Stomach smooth muscle (tissue), 2 donors: Measurements from ENCODE around the gene HEBP1.
"Not testable (repeated sequence)": the region's sequence is repeated elsewhere in the genome, so short reads cannot be mapped to it uniquely, and the experiment has no call there.

Experiments used
- H3K27ac ChIP-seq: one replicate; pipeline ENCODE4 v1.7.0; 2013; ENCODE audit warnings: mild to moderate bottlenecking, low read length, inconsistent platforms
- H3K27me3 ChIP-seq, 2 donors: one replicate each; pipeline ENCODE4 v1.7.0; 2013; ENCODE audit warnings: low read length in 2 of 2; ENCODE audit not compliant: insufficient read depth in 2 of 2, control insufficient read depth in 1 of 2
- H3K36me3 ChIP-seq, 2 donors: one replicate each; pipeline ENCODE4 v1.7.0; 2013; ENCODE audit warnings: low read length in 2 of 2; ENCODE audit not compliant: control insufficient read depth in 2 of 2, insufficient read depth in 2 of 2
- H3K4me1 ChIP-seq: one replicate; pipeline ENCODE4 v1.7.0; 2013; ENCODE audit warnings: low read length; ENCODE audit not compliant: control insufficient read depth, insufficient read depth
- H3K4me3 ChIP-seq, 2 donors: one replicate each; pipeline ENCODE4 v1.7.0; 2013; ENCODE audit warnings: low read length in 2 of 2
- H3K9ac ChIP-seq, 2 donors: one replicate each; pipeline ENCODE4 v1.7.0; 2013; ENCODE audit warnings: low read length in 2 of 2, mild to moderate bottlenecking in 1 of 2
- H3K9me3 ChIP-seq, 2 donors: one replicate each; pipeline ENCODE4 v1.7.0; 2013; ENCODE audit warnings: low read length in 2 of 2; ENCODE audit not compliant: control insufficient read depth in 2 of 2
- donor health status: healthy.
- donor health status: Pancreatic carcinoma.

HEBP1 gene

DNA sequence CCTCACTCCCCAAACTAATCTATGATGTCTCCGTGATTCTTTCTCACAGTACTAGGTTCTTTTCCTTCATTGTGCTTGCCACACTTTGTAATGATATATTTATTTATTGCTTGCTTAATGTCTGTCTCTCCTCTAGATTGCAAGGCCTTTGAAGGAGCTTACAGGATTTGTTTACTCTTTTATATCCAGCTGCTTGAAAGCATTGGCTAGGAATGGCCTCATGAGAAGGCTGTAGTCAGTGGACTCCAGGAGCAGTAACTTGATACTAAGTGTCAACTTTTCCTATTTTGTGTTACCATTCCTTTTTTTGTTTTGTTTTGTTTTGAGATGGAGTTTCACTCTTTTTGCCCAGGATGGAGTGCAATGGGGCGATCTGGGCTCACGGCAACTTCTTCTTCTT, 36.8 kb upstream of the HEBP1 start:
- Histone ChIP-seq H3K27ac (no peak overlapping the region), H3K4me1 (no peaks in the 10 kb centered on the region), H3K36me3 (no peaks in the 10 kb centered on the region), H3K9me3 (no peaks in the 10 kb centered on the region), H3K9ac (no peak overlapping the region), H3K27me3 (no peaks in the 10 kb centered on the region), H3K4me3 (no peak overlapping the region)

GRCh38 chr12:13035335-13035734, 35.3 kb upstream of the HEBP1 start:
- H3K36me3 ChIP-seq, H3K4me3 ChIP-seq, H3K9ac ChIP-seq, H3K9me3 ChIP-seq, H3K27me3 ChIP-seq, H3K27ac ChIP-seq, H3K4me1 ChIP-seq: not testable (repeated sequence)

GRCh38 chr12:13033476-13033875, 33.4 kb upstream of the HEBP1 start:
- H3K9ac ChIP-seq, result no peak overlapping the region
- no peak overlapping the region for H3K4me3 ChIP-seq
- no peaks in the 10 kb centered on the region for H3K36me3 ChIP-seq
- no peak overlapping the region for H3K27ac ChIP-seq
- H3K27me3 ChIP-seq, result no peaks in the 10 kb centered on the region
- H3K9me3 ChIP-seq, result no peaks in the 10 kb centered on the region
- no peaks in the 10 kb centered on the region for H3K4me1 ChIP-seq

GRCh38 chr12:13032164-13032563, 32.1 kb upstream of the HEBP1 start:
- Histone ChIP-seq H3K36me3 (no peaks in the 10 kb centered on the region), H3K4me3 (no peak overlapping the region), H3K27me3 (no peaks in the 10 kb centered on the region), H3K4me1 (no peaks in the 10 kb centered on the region), H3K9me3 (no peaks in the 10 kb centered on the region), H3K27ac (no peak overlapping the region), H3K9ac (no peak overlapping the region)

GRCh38 chr12:13030541-13031291, 30.7 kb upstream of the HEBP1 start:
- Histone ChIP-seq H3K4me3 (no peak overlapping the region), H3K9me3 (no peaks in the 10 kb centered on the region), H3K27ac (no peak overlapping the region), H3K36me3 (no peaks in the 10 kb centered on the region), H3K27me3 (no peaks in the 10 kb centered on the region), H3K9ac (no peak overlapping the region), H3K4me1 (no peaks in the 10 kb centered on the region)

- Histone ChIP-seq H3K4me1 (no peaks in the 10 kb centered on the region), H3K4me3 (no peak overlapping the region), H3K27me3 (no peaks in the 10 kb centered on the region), H3K9ac (no peak overlapping the region), H3K36me3 (no peaks in the 10 kb centered on the region), H3K9me3 (no peaks in the 10 kb centered on the region), H3K27ac (no peak overlapping the region)
Measured at GRCh38 chr12:13028825-13029570, 28.9 kb upstream of the HEBP1 start.

- Histone ChIP-seq H3K4me3 (no peak overlapping the region), H3K4me1 (no peaks in the 10 kb centered on the region), H3K9me3 (no peaks in the 10 kb centered on the region), H3K27ac (no peak overlapping the region), H3K36me3 (no peaks in the 10 kb centered on the region), H3K9ac (no peak overlapping the region), H3K27me3 (no peaks in the 10 kb centered on the region)
Measured at GRCh38 chr12:13027508-13027907, 27.4 kb upstream of the HEBP1 start.

GRCh38 chr12:13027032-13027431, 27.0 kb upstream of the HEBP1 start:
- H3K9ac ChIP-seq, result no peak overlapping the region
- no peaks in the 10 kb centered on the region for H3K27me3 ChIP-seq
- H3K4me1 ChIP-seq, result no peaks in the 10 kb centered on the region
- no peak overlapping the region for H3K4me3 ChIP-seq
- H3K36me3 ChIP-seq, result no peaks in the 10 kb centered on the region
- H3K27ac ChIP-seq, result no peak overlapping the region
- H3K9me3 ChIP-seq, result no peaks in the 10 kb centered on the region

- Histone ChIP-seq H3K36me3 (no peaks in the 10 kb centered on the region), H3K27me3 (no peaks in the 10 kb centered on the region), H3K4me3 (peak overlapping the region in 1 of 2 donors; percentile 12), H3K9me3 (no peaks in the 10 kb centered on the region), H3K9ac (no peak overlapping the region), H3K4me1 (no peaks in the 10 kb centered on the region), H3K27ac (no peak overlapping the region)
Measured at GRCh38 chr12:13026286-13026685, 26.2 kb upstream of the HEBP1 start.

- Histone ChIP-seq H3K9ac (no peak overlapping the region), H3K27ac (no peak overlapping the region), H3K27me3 (no peaks in the 10 kb centered on the region), H3K4me1 (no peaks in the 10 kb centered on the region), H3K4me3 (no peak overlapping the region), H3K9me3 (no peaks in the 10 kb centered on the region), H3K36me3 (no peaks in the 10 kb centered on the region)
Measured at GRCh38 chr12:13024531-13024916, 24.5 kb upstream of the HEBP1 start.
